OCI-LY7 (cell line): ENCODE data around the gene KRT6B. TPM values are rescaled to one million over a fixed set of nuclear protein-coding genes. Genes with fewer than 3 reads are reported as not detected.

Source experiments
- BruUV-seq: library from RNA; stranded (reverse); fragments of 400-500 nt; replicated peaks from 2 replicates; lab custom pipeline; 2021; lab: Mats Ljungman, UMichigan
- CTCF ChIA-PET: fragments of 300-600 bp; sonication (Branson Sonifier 250); formaldehyde crosslinking; loops from one replicate; lab custom pipeline; 2022; ENCODE audit warnings: antibody characterized with exemption; ENCODE audit not compliant: unreplicated experiment; lab: Charles Lee
- POLR2A ChIA-PET: fragments of 300-600 bp; sonication (Branson Sonifier 250); formaldehyde crosslinking; loops from one replicate; lab custom pipeline; 2022; ENCODE audit warnings: antibody characterized with exemption; lab: Charles Lee
- DNase-seq: peaks from one replicate; pipeline ENCODE4 v3.0.0-alpha.2; 2015; ENCODE audit warnings: low spot score
- H2AFZ ChIP-seq: fragments of 200-600 bp; sonication (generic), shearing (Covaris generic); 2 replicates; pipeline ENCODE4 v1.6.1; 2014; ENCODE audit warnings: mild to moderate bottlenecking, antibody characterized with exemption, low read length, moderate library complexity
- H3K27ac ChIP-seq: fragments of 200-600 bp; sonication (generic); 2 replicates; pipeline ENCODE4 v1.5.1; 2014; ENCODE audit warnings: mixed run types, low read depth, mild to moderate bottlenecking, moderate library complexity, low read length, inconsistent platforms; ENCODE audit not compliant: poor library complexity, severe bottlenecking
- H3K36me3 ChIP-seq: fragments of 200-600 bp; sonication (generic); 2 replicates; pipeline ENCODE4 v1.6.1; 2014; ENCODE audit warnings: mild to moderate bottlenecking, antibody characterized with exemption, low read length, moderate library complexity, mixed read lengths; ENCODE audit not compliant: insufficient read depth
- H3K4me1 ChIP-seq: fragments of 200-600 bp; sonication (generic); 2 replicates; pipeline ENCODE4 v1.5.1; 2014; ENCODE audit warnings: mild to moderate bottlenecking, low read length; ENCODE audit not compliant: insufficient read depth, poor library complexity, severe bottlenecking
- H3K4me2 ChIP-seq: fragments of 200-600 bp; sonication (generic); 2 replicates; pipeline ENCODE4 v1.6.1; 2014; ENCODE audit warnings: mild to moderate bottlenecking, low read length
- H3K4me3 ChIP-seq: fragments of 200-600 bp; sonication (generic); 2 replicates; pipeline ENCODE4 v1.5.1; 2014; ENCODE audit warnings: mild to moderate bottlenecking, low read depth, low read length; ENCODE audit not compliant: poor library complexity, severe bottlenecking
- H3K79me2 ChIP-seq: fragments of 200-600 bp; sonication (generic); 2 replicates; pipeline ENCODE4 v1.6.1; 2016; ENCODE audit warnings: low read depth, mild to moderate bottlenecking, low read length, moderate library complexity, mixed read lengths; ENCODE audit not compliant: insufficient read depth
- H3K9me2 ChIP-seq: fragments of 200-600 bp; sonication (generic); 2 replicates; pipeline ENCODE4 v1.6.1; 2016; ENCODE audit warnings: mild to moderate bottlenecking, low read length, mixed read lengths; ENCODE audit not compliant: insufficient read depth
- H3K9me3 ChIP-seq: fragments of 200-600 bp; sonication (generic); 2 replicates; pipeline ENCODE4 v1.6.1; 2014; ENCODE audit warnings: mild to moderate bottlenecking, mixed run types, low read length, mixed read lengths
- H4K20me1 ChIP-seq: fragments of 200-600 bp; sonication (generic); 2 replicates; pipeline ENCODE4 v1.6.1; 2014; ENCODE audit warnings: mild to moderate bottlenecking, antibody characterized with exemption, low read length, moderate library complexity, mixed read lengths; ENCODE audit not compliant: insufficient read depth
- EZH2phosphoT487 ChIP-seq: fragments of 200-600 bp; sonication (generic); IDR thresholded peaks from 2 replicates; pipeline ENCODE4 v1.6.1; 2018; ENCODE audit warnings: low read depth, borderline replicate concordance, mild to moderate bottlenecking, mixed run types, antibody characterized with exemption, low read length, moderate library complexity, mixed read lengths
- intact Hi-C: fragments of 100-400 bp; cut with micrococcal nuclease; formaldehyde crosslinking; loops from one replicate; pipeline ENCODE4 v1.10.0; 2022; ENCODE audit not compliant: unreplicated experiment
- total RNA-seq, 2 experiments: library from RNA; depleted of rRNA in 1 of 2; stranded (reverse); fragments of >200 nt in 1 of 2; shearing (Covaris generic) in 1 of 2; gene quantifications; 2 replicates each; pipeline ENCODE4 v1.2.3, GENCODE V29; 2014 to 2022
- TF ChIP-seq, protein P1 (sequence below): fragments of 200-600 bp; sonication (generic); conservative IDR thresholded peaks from 2 replicates; pipeline ENCODE4 v1.5.1; 2014; ENCODE audit warnings: mild to moderate bottlenecking, antibody characterized with exemption, low read length, moderate library complexity, mixed read lengths

KRT6B gene
- total RNA-seq, 2 experiments from 2014 or later: not detected

DNA sequence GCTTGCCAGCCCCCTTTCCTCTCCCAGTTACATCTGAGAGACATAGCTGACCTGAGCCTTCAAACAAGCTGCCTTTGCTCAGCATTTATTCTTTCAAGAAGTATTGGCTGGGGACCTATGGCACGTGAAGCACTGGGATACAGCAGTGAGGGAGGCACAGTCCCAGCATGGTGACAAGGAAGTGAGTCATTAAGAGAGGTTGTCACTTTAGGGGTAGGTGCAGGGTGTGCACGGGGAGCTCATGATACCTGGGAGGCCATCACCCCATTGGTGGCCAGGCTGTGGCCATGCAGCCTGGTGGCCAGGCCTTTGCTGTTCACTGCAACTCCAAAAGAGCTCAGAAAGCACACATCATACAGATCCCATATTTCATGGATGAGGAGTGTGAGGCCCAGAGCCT, 12.1 kb downstream of the KRT6B start:
- Histone ChIP-seq H2AFZ (no peak overlapping the region), H3K4me2 (no peak overlapping the region), H3K79me2 (no peaks in the 10 kb centered on the region), H3K4me1 (no peaks in the 10 kb centered on the region), H3K9me3 (no peaks in the 10 kb centered on the region), H3K27ac (no peak overlapping the region), H4K20me1 (no peaks in the 10 kb centered on the region), H3K9me2 (no peaks in the 10 kb centered on the region), H3K4me3 (no peak overlapping the region), H3K36me3 (no peaks in the 10 kb centered on the region)
- no TSS peak for BruUV-seq
- intact Hi-C loops: no loop called here
- CTCF ChIA-PET: no interaction called here
- TF ChIP-seq EZH2phosphoT487: no peak
- TF ChIP-seq, protein P1, sequence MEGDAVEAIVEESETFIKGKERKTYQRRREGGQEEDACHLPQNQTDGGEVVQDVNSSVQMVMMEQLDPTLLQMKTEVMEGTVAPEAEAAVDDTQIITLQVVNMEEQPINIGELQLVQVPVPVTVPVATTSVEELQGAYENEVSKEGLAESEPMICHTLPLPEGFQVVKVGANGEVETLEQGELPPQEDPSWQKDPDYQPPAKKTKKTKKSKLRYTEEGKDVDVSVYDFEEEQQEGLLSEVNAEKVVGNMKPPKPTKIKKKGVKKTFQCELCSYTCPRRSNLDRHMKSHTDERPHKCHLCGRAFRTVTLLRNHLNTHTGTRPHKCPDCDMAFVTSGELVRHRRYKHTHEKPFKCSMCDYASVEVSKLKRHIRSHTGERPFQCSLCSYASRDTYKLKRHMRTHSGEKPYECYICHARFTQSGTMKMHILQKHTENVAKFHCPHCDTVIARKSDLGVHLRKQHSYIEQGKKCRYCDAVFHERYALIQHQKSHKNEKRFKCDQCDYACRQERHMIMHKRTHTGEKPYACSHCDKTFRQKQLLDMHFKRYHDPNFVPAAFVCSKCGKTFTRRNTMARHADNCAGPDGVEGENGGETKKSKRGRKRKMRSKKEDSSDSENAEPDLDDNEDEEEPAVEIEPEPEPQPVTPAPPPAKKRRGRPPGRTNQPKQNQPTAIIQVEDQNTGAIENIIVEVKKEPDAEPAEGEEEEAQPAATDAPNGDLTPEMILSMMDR: no peak
- POLR2A ChIA-PET: no interaction called here
- no peak for DNase-seq

DNA sequence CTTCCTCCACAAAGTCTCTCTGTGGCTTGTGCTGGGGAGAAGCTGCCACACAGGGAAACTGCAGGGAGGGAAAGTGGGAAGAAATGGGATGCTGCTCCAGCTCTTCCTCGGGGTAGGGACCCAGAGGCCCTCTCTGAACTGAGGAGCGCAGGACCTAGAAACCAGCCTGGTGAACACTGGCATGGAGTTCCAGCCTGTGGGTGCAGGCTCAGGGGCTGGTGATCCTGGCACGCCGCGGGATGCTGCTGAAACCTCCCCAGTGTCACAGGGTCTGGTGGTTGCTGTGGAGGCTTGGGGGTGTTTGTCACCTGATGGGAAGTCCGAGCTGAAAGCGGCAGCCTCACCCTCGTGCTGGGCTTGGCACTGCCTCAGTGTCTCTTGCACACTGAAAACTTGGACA, 12.5 kb downstream of the KRT6B start:
- ChIA-PET POLR2A (no interaction called here), CTCF (no interaction called here)
- intact Hi-C loops: no loop called here
- Histone ChIP-seq H3K9me3 (no peaks in the 10 kb centered on the region), H4K20me1 (no peaks in the 10 kb centered on the region), H3K27ac (no peak overlapping the region), H2AFZ (no peak overlapping the region), H3K79me2 (no peaks in the 10 kb centered on the region), H3K4me2 (no peak overlapping the region), H3K9me2 (no peaks in the 10 kb centered on the region), H3K4me1 (no peaks in the 10 kb centered on the region), H3K4me3 (no peak overlapping the region), H3K36me3 (no peaks in the 10 kb centered on the region)
- BruUV-seq: no TSS peak
- DNase-seq: no peak
- TF ChIP-seq EZH2phosphoT487: no peak

DNA sequence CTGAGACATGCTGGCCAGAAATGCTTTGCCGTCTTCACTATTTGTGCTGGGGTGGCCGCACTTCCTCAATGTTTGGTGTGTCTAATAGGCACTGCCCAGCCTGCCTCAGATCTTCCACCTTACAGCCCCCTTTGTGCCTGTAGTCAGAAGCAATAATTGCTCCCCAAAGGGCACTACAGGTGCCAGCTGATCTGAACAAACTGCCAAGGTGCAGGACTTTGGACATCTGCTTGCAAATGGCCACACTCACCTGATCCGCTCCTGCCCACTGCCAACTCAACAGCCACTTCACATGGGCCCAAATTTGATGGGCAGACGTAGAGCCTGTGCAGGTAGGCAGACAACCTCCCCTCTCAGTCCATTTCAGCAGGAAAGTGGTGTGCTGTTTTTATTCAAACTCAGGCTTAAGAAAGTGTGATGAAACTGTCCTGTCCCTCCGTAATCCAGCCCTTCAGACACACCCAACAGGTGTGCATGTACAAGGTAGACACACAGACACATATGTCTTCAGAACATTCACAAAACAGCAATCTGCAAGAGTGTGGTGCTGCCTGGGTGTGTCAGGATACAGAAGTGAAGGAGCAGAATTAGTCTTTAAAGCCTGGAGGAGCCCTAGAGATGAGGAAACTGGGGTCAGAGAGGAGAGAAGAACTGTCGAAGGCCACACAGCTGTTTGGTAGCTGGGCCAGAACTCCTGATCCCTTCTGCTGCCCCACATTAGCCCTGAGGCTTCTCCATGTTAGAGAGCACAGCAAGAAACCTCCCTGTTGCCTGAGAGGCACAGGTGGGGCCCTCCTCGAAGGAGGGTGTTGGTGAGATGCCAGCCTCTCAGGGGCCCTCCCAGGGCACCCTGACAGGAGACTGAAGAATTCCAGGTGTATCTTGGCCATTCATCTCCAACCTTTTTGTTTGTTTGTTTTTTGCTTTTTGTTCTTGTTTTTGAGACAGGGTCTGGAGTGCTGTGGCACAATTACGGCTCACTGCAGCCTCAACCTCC, 13.3 kb downstream of the KRT6B start:
- no peak overlapping the region for H3K27ac ChIP-seq
- no peaks in the 10 kb centered on the region for H4K20me1 ChIP-seq
- H3K9me2 ChIP-seq: no peaks in the 10 kb centered on the region
- H3K4me3 ChIP-seq: no peak overlapping the region
- no peak for DNase-seq
- H3K36me3 ChIP-seq: no peaks in the 10 kb centered on the region
- no peaks in the 10 kb centered on the region for H3K4me1 ChIP-seq
- POLR2A ChIA-PET: no interaction called here
- H3K9me3 ChIP-seq: no peaks in the 10 kb centered on the region
- intact Hi-C loops: no loop called here
- H3K4me2 ChIP-seq: no peak overlapping the region
- TF ChIP-seq EZH2phosphoT487: no peak
- no TSS peak for BruUV-seq
- no peaks in the 10 kb centered on the region for H3K79me2 ChIP-seq
- H2AFZ ChIP-seq: no peak overlapping the region
- CTCF ChIA-PET: no interaction called here
